HG02759 (cell line): ENCODE measurements around the gene RYR3.
"Not testable (repeated sequence)": the region's sequence is repeated elsewhere in the genome, so short reads cannot be mapped to it uniquely, and the experiment has no call there.

Experiments
- ATAC-seq: cut with Tn5 transposase; IDR thresholded peaks from one replicate; pipeline ENCODE4 v1.9.1; 2021; ENCODE audit warnings: mild to moderate bottlenecking, moderate library complexity; ENCODE audit not compliant: unreplicated experiment

RYR3 gene

GRCh38 chr15:33565094-33565493 lies 254.3 kb downstream of the RYR3 start:
- ATAC-seq, result no peak

- ATAC-seq, result no peak
Observed at GRCh38 chr15:33567652-33568051, 256.9 kb downstream of the RYR3 start.

GRCh38 chr15:33569036-33569435 lies 258.3 kb downstream of the RYR3 start:
- ATAC-seq, result no peak

GRCh38 chr15:33577911-33578310 lies 267.1 kb downstream of the RYR3 start:
- not testable (repeated sequence) for ATAC-seq

GRCh38 chr15:33580526-33580925 lies 269.8 kb downstream of the RYR3 start:
- ATAC-seq, result no peak

- ATAC-seq, result no peak
Observed at GRCh38 chr15:33581032-33581431, 270.3 kb downstream of the RYR3 start.

GRCh38 chr15:33584797-33585196 lies 274.0 kb downstream of the RYR3 start:
- no peak for ATAC-seq

- no peak for ATAC-seq
Observed at GRCh38 chr15:33586786-33587697, 276.3 kb downstream of the RYR3 start.

- no peak for ATAC-seq
Observed at GRCh38 chr15:33587773-33588172, 277.0 kb downstream of the RYR3 start.

GRCh38 chr15:33592864-33593263 lies 282.1 kb downstream of the RYR3 start:
- ATAC-seq, result no peak

GRCh38 chr15:33598382-33598781 lies 287.6 kb downstream of the RYR3 start:
- ATAC-seq, result not testable (repeated sequence)

- ATAC-seq, result no peak
Observed at GRCh38 chr15:33600212-33600611, 289.4 kb downstream of the RYR3 start.

GRCh38 chr15:33601461-33601860 lies 290.7 kb downstream of the RYR3 start:
- no peak for ATAC-seq

- no peak for ATAC-seq
Observed at GRCh38 chr15:33608714-33609113, 297.9 kb downstream of the RYR3 start.

- ATAC-seq, result no peak
Observed at GRCh38 chr15:33612721-33613304, 302.0 kb downstream of the RYR3 start.

GRCh38 chr15:33616475-33616874 lies 305.7 kb downstream of the RYR3 start:
- ATAC-seq, result no peak

- no peak for ATAC-seq
Observed at GRCh38 chr15:33618350-33618749, 307.6 kb downstream of the RYR3 start.

GRCh38 chr15:33621141-33621540 lies 310.4 kb downstream of the RYR3 start:
- ATAC-seq, result no peak

- ATAC-seq, result no peak
Observed at GRCh38 chr15:33623010-33623409, 312.2 kb downstream of the RYR3 start.

- ATAC-seq, result no peak
Observed at GRCh38 chr15:33624439-33624838, 313.7 kb downstream of the RYR3 start.

GRCh38 chr15:33629647-33630046 lies 318.9 kb downstream of the RYR3 start:
- no peak for ATAC-seq

- ATAC-seq, result peak; percentile 72
Observed at GRCh38 chr15:33636234-33636633, 325.5 kb downstream of the RYR3 start.
